Putamen (tissue), 1 donor: ENCODE measurements around the gene DEDD.
"Not testable (repeated sequence)": the region's sequence is repeated elsewhere in the genome, so short reads cannot be mapped to it uniquely, and the experiment has no call there.

Experiments
- DNase-seq: peaks from one replicate; pipeline ENCODE4 v3.0.0-alpha.2; 2016; ENCODE audit warnings: low spot score

The DEDD gene

GRCh38 chr1:161122967-161123366, 9.5 kb downstream of the DEDD start:
- DNase-seq, result no peak

- DNase-seq, result no peak
Measured at GRCh38 chr1:161121834-161122233, 10.6 kb downstream of the DEDD start.

GRCh38 chr1:161121042-161121650, 11.3 kb downstream of the DEDD start:
- DNase-seq, result no peak

- no peak for DNase-seq
Measured at GRCh38 chr1:161119092-161119903, 13.2 kb downstream of the DEDD start.

GRCh38 chr1:161117759-161118581, 14.5 kb downstream of the DEDD start, which contains the start of the genes NIT1 and PFDN2:
Gene NIT1 (plus strand): TSS chr1:161118105. CDS start chr1:161118177, 72 bp downstream.
Gene PFDN2 (minus strand): TSS chr1:161118037. CDS start chr1:161118026, 11 bp downstream.
- DNase-seq, result peak; percentile 86

- DNase-seq, result not testable (repeated sequence)
Measured at GRCh38 chr1:161115961-161116360, 16.5 kb downstream of the DEDD start.

GRCh38 chr1:161115132-161115711, 17.2 kb downstream of the DEDD start:
- no peak for DNase-seq

GRCh38 chr1:161114556-161114955, 17.9 kb downstream of the DEDD start:
- DNase-seq, result no peak

- no peak for DNase-seq
Measured at GRCh38 chr1:161113915-161114314, 18.6 kb downstream of the DEDD start.

- DNase-seq, result no peak
Measured at GRCh38 chr1:161111527-161111926, 20.9 kb downstream of the DEDD start.

- DNase-seq, result no peak
Measured at GRCh38 chr1:161111117-161111516, 21.4 kb downstream of the DEDD start.

- DNase-seq, result no peak
Measured at GRCh38 chr1:161106431-161106830, 26.0 kb downstream of the DEDD start.

- DNase-seq, result no peak
Measured at GRCh38 chr1:161100556-161100955, 31.9 kb downstream of the DEDD start.

- no peak for DNase-seq
Measured at GRCh38 chr1:161099090-161099802, 33.2 kb downstream of the DEDD start.

- DNase-seq, result peak; percentile 74
Measured at GRCh38 chr1:161098210-161099068, 34.0 kb downstream of the DEDD start, which contains the start of gene KLHDC9. Gene KLHDC9 (plus strand): TSS chr1:161098361. CDS start chr1:161098536, 175 bp downstream.

GRCh38 chr1:161096530-161096929, 35.9 kb downstream of the DEDD start:
- no peak for DNase-seq

- DNase-seq, result no peak
Measured at GRCh38 chr1:161096015-161096414, 36.5 kb downstream of the DEDD start.

GRCh38 chr1:161095230-161095629, 37.2 kb downstream of the DEDD start:
- DNase-seq, result no peak

GRCh38 chr1:161094481-161094880, 38.0 kb downstream of the DEDD start:
- no peak for DNase-seq

- no peak for DNase-seq
Measured at GRCh38 chr1:161092621-161093028, 39.8 kb downstream of the DEDD start.
